HG03159 (cell line): ENCODE results near the gene TIRAP.
"Not testable (repeated sequence)": the region's sequence is repeated elsewhere in the genome, so short reads cannot be mapped to it uniquely, and the experiment has no call there.

Source experiments
- ATAC-seq: cut with Tn5 transposase; IDR thresholded peaks from one replicate; pipeline ENCODE4 v1.9.1; 2021; ENCODE audit warnings: mild to moderate bottlenecking, moderate library complexity; ENCODE audit not compliant: unreplicated experiment

TIRAP gene, protein sequence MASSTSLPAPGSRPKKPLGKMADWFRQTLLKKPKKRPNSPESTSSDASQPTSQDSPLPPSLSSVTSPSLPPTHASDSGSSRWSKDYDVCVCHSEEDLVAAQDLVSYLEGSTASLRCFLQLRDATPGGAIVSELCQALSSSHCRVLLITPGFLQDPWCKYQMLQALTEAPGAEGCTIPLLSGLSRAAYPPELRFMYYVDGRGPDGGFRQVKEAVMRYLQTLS

DNA sequence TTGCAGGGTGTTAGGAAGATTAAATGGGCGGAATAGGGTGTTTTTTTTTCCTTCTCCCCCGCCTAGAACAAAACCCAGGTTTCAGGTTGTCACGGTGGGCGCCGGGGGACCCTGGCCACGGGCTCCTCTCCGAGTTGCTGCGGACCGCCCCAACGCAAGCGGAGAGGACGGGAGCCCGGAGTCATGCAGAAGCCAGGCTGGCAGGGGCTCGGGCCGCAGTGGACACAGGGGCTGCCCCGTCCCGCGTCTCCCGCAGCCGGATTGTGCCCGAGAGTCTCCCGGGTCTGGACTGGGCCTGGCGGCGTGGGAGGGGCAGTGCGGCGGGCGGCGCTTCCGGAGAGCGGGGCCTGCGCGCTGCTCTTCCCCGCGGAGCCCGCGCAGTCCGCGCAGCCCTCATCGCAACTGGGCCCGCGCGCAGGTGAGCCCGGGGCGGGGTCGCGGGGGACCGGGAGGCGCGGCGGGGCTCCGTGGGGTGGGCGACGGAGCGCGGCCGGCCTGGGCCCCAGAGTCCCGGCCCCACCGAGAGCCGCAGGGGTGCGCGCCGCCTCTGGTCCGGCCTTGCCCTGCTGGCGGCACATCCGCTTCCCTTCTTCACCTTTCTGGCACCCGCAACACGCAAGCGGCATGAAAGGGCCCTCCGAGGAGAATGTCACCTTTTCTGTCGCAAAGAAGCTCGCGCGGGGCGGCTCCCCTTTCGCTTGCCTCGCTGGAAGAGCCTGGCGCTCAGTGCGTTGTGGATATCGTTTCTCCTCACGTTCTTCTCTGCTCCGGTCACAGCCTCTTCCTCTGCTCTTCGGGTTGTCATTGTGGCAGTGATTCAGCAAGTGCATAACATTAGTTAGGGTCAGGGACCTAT is at the start of gene TIRAP:
Gene TIRAP, plus strand, starts transcription at position 358 of the 856 bp plus-strand sequence. CDS start 7,802 bp downstream, outside the sequence.
- peak; percentile 53 for ATAC-seq

DNA sequence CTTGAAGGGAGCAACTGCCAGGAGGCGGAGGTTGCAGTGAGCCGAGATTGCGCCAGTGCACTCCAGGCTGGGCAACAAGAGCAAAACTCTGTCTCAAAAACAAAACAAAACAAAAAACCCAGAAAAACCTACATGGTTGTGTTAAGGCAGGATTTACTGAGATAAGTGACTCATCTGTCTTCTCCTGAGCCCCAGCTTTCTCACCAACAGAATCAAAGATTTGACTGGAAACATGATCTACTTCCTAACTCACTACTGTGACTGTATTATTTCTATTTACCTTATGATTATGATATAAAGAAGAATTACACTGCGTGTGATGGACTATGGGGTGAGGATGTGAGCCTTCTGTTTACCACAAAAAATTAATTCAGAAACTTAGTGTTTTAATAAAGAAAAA is 49.5 kb upstream of the TIRAP start:
- no peak for ATAC-seq

DNA sequence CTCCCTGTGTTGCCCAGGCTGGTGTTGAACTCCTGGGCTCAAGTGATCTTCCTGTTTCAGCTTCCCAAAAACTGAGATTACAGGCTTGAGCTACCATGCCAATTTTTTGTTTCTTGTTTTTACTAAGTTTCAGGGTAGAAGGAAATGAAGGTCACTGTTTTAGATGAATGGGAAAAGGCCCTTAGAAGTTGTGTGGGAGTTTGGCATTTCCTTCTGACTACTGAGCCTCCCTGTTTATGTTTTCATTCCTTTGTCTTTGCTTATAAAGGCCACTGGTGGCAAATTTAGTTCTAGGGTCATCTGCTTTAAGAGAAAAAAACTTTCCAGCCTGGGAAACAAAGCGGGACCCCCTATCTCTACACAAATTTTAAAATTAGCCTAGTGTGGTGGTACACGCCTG is 36.3 kb upstream of the TIRAP start:
- ATAC-seq, result no peak

- no peak for ATAC-seq
Measured at GRCh38 chr11:126253265-126253664, 29.6 kb upstream of the TIRAP start.

GRCh38 chr11:126254819-126255218 is 28.1 kb upstream of the TIRAP start:
- no peak for ATAC-seq

- ATAC-seq, result not testable (repeated sequence)
Measured at GRCh38 chr11:126255507-126255906, 27.4 kb upstream of the TIRAP start.

GRCh38 chr11:126256216-126256615 is 26.7 kb upstream of the TIRAP start:
- no peak for ATAC-seq

GRCh38 chr11:126257144-126257543 is 25.7 kb upstream of the TIRAP start:
- ATAC-seq, result no peak

- ATAC-seq, result no peak
Measured at GRCh38 chr11:126257764-126258163, 25.1 kb upstream of the TIRAP start.

DNA sequence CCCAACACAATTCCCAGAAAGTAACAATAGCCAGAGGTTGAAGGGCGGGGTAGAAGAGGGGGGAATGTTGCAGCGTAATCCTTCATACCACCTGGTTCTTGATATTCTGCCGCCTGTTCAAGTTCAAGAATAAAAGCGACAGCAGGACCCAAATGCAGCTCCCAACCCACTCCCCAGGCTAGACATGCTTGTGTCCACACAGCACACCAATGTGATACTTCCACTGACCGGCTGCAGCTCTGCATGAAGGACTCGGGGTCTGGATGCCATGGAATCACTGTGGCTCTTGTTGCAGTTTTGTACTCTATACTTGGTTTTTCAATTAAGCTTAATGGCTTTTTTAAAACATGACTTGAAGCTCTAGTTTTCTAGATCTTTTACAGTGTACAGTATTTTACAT is 20.7 kb upstream of the TIRAP start:
- no peak for ATAC-seq

DNA sequence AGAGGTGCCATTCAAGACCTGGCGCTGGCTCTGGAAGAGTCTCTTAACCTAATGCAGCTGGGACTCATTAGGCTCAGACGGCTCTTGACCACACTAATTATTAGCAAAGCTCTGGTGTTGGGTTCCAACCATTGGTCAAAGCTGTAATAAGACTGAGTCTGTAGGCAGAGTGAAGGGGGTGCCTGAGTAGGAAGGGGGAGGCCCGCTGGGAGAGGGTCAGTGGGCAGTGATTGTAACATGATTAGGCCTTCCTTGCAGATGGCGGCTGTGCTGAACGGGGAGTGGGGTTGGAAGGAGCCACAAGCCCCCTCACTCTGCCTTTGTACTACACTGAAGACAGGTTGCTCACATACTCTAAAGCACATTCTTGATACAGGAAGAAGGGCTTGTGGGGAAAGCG is 19.4 kb upstream of the TIRAP start:
- no peak for ATAC-seq

GRCh38 chr11:126265811-126266210 is 17.1 kb upstream of the TIRAP start:
- no peak for ATAC-seq

- no peak for ATAC-seq
Measured at GRCh38 chr11:126267650-126268049, 15.2 kb upstream of the TIRAP start.

DNA sequence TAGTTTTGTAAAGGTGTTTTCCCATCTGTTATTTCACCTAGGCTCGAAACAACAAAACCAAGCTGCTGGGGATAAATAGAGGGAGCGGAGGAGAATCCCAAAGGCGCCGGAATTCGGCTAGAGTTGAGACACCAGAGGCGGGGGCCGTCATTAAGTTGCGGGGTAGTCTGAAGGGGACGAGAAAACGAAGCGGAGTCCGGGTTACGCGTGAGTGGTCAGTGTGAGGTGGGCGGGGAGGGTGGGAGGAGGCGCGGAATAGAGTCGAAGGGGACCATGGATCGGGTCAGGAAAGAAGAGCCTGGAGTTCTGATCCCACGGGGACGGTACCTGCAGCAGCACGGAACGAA is 14.6 kb upstream of the TIRAP start:
- ATAC-seq, result peak; percentile 4

- ATAC-seq, result peak; percentile 98
Measured at GRCh38 chr11:126268708-126269579, 13.9 kb upstream of the TIRAP start, which contains the start of the genes FOXRED1 and SRPRA. TSS of gene FOXRED1 (plus strand) at chr11:126269154. CDS start at chr11:126269207, 53 bp downstream. TSS of gene SRPRA (minus strand) at chr11:126268895. CDS start at chr11:126268804, 91 bp downstream.

GRCh38 chr11:126277322-126277721 is 5.6 kb upstream of the TIRAP start:
- no peak for ATAC-seq

DNA sequence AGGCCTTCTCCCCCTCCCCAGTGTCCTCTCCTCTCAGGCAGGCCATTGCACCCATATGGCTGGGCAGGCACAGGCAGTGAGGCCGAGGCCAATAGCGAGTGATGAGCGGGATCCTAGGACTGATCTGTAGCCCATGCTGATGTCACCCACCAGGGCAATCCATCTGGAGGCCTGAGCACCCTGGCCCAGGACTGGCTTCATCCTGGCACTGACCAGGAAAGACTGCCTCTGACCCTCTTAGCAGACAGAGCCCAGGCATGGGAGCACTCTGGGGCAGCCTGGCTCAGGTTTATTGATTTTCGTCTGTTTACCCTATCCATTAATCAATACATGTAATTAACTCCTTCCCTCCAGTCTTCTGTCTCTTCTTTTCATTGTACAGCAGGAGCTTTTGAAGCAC is 5.1 kb upstream of the TIRAP start:
- no peak for ATAC-seq

- ATAC-seq, result no peak
Measured at GRCh38 chr11:126279191-126279590, 3.7 kb upstream of the TIRAP start.

- ATAC-seq, result no peak
Measured at GRCh38 chr11:126280595-126280994, 2.3 kb upstream of the TIRAP start.

DNA sequence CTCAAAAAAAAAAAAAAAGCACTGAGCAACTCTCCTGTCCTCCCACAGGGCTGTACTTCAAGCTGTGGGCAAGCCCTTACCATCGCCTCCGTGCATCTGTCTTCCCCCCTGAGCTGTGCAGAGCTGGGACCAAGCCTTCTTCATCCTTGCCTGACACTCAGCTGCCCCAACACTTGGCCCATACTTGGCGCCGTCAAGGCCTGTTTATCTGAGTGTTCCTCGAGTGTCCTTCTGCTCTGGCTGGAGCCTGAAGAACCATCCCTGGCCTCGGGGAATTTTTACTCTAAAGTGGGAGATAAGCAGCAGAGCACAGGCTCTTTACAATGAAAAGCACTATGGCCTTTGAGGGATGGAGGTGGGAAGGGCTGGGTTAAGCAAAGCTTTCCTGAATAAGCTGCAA is 1.6 kb upstream of the TIRAP start:
- ATAC-seq, result no peak

GRCh38 chr11:126281666-126282175 is 1.2 kb upstream of the TIRAP start:
- ATAC-seq, result no peak
